Measurements from ENCODE around the gene ZNHIT6. TPM values are rescaled to one million over a fixed set of nuclear protein-coding genes. Genes with fewer than 3 reads are reported as not detected.

The ZNHIT6 gene
- polyA plus RNA-seq, 1 of the 3 experiments (the other 2 are of a cell fraction), result 7.7 TPM

DNA sequence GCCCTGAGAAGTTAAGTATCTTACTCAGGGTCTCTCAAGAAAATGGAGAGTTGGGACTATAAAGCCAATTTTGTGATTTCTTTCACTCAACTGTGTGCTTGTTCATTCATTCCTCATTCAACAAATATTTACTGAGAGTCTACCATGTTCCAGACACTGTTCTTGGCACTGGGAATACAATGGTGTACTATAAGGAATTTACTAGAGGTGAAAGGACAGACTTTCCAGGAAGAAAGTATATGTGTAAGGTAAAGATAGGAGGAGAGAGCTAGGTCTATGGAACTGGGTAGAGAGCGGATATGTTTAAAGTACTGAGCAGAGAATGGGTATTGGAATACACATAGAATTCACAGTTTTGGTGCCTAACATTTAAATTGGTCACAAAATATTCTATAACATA is 42.3 kb downstream of the ZNHIT6 start:
- H3K9me2 ChIP-seq, result no peaks in the 10 kb centered on the region
- H3K27ac ChIP-seq (ENCODE audit: low read depth in 2 of 2, low read length in 1 of 2), result no peak overlapping the region
- POLR2A ChIA-PET, result no interaction called here
- no peaks in the 10 kb centered on the region for H3K9me3 ChIP-seq
- peaks cover 31 to 58% of the 10 kb centered on the region in 2 experiments for H3K36me3 ChIP-seq (replicated peaks in 1 of 2; ENCODE audit: control insufficient read depth in 1 of 2, insufficient read depth in 2 of 2, low read length in 1 of 2)
- no peaks in the 10 kb centered on the region for H3K27me3 ChIP-seq (ENCODE audit: insufficient read depth)
- H2AFZ ChIP-seq (ENCODE audit: low read depth), result no peak overlapping the region
- H3K9ac ChIP-seq, result no peak overlapping the region
- peaks cover 5% of the 10 kb centered on the region for H3F3A ChIP-seq (replicated peaks; ENCODE audit: insufficient read depth)
- no peaks in the 10 kb centered on the region for H4K20me1 ChIP-seq (ENCODE audit: insufficient read depth)
- H3K4me2 ChIP-seq, result no peak overlapping the region
- DNase-seq, result no peak
- H3K79me2 ChIP-seq (ENCODE audit: insufficient read depth), result no peaks in the 10 kb centered on the region
- CTCF ChIA-PET, result interaction anchor here (0.8 to 1.9 kb wide), 2 partner anchors 184 to 358 kb away, joined by 3 to 7 read pairs; no protein-coding TSS in a partner anchor
- TF ChIP-seq, protein P1, sequence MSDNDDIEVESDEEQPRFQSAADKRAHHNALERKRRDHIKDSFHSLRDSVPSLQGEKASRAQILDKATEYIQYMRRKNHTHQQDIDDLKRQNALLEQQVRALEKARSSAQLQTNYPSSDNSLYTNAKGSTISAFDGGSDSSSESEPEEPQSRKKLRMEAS (IDR thresholded peaks at IDR 0.05; ENCODE audit: low read depth), result no peak
- TF ChIP-seq NFIC (IDR thresholded peaks at IDR 0.05; ENCODE audit: borderline replicate concordance) (no peak), USF1 (IDR thresholded peaks at IDR 0.05; ENCODE audit: borderline replicate concordance, low read depth) (no peak), MEF2A (IDR thresholded peaks at IDR 0.05; ENCODE audit: borderline replicate concordance, low read depth) (no peak), SIN3A (IDR thresholded peaks at IDR 0.05; ENCODE audit: borderline replicate concordance, low read depth, low read length) (no peak), RAD21 (IDR thresholded peaks at IDR 0.05; ENCODE audit: low read length) (no peak), REST (IDR thresholded peaks at IDR 0.05; ENCODE audit: low read depth, low read length) (no peak), YY1 (IDR thresholded peaks at IDR 0.05; ENCODE audit: low read depth) (no peak), ZBTB33 (IDR thresholded peaks at IDR 0.05; ENCODE audit: borderline replicate concordance, low read depth) (no peak), EZH2phosphoT487 (IDR thresholded peaks at IDR 0.05; ENCODE audit: borderline replicate concordance, low read depth) (no peak), CTCF (IDR thresholded peaks at IDR 0.05) (no peak)
- TF ChIP-seq, protein P2, sequence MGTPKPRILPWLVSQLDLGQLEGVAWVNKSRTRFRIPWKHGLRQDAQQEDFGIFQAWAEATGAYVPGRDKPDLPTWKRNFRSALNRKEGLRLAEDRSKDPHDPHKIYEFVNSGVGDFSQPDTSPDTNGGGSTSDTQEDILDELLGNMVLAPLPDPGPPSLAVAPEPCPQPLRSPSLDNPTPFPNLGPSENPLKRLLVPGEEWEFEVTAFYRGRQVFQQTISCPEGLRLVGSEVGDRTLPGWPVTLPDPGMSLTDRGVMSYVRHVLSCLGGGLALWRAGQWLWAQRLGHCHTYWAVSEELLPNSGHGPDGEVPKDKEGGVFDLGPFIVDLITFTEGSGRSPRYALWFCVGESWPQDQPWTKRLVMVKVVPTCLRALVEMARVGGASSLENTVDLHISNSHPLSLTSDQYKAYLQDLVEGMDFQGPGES (IDR thresholded peaks at IDR 0.05; ENCODE audit: low read depth, low read length), result no peak
- 100% methylated on average over 1 of the region's 1 CpG for WGBS (ENCODE audit: low lambda C conversion rate)
- no peaks in the 10 kb centered on the region for H3K4me1 ChIP-seq (ENCODE audit: control insufficient read depth in 1 of 2, insufficient read depth in 2 of 2, low read depth in 1 of 2, low read length in 1 of 2)
- H3K4me3 ChIP-seq (ENCODE audit: low read depth in 2 of 2, low read length in 1 of 2), result no peak overlapping the region

Data from SK-N-SH (cell line).